NCI-H1694 treated with DMSO at 0.1 percent for 48 hours (cell line): Measurements from ENCODE around the gene CHD2.

ENCODE experiments used
- DNase-seq: peaks from one replicate; lab custom pipeline; 2025; lab: John Stamatoyannopoulos, UW

CHD2 gene

DNA sequence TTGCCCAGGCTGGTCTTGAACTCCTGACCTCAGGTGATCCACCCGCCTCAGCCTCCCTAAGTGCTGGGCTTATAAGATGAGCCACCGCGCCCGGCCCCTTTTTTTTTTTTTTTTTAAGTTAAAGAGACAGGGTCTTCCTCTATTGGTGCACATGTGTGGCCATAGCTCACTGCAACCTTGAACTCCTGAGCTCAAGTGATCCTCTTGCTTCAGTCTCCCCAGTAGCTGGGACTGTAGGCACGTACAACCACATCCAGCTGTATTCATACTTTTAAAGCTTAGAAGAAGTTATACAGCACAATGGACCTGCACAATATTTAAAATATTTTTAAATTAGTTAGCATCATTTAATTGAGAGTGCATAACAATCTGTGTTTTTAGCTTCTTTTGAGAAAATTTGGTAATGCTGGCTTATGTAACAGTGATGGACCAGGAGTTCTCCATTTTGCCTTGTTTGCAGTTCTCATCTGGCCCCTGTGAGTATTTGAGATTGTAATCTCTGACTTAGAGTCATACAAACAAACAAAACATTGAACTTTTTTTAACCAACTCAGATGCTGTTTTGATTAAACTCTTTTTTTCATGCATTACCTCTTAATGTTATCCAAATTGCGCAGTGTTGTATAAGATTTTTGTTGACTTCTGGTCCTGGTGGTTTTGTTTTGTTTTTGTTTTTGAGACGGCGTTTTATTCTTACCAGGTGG is 33.0 kb downstream of the CHD2 start:
- no peak for DNase-seq

DNA sequence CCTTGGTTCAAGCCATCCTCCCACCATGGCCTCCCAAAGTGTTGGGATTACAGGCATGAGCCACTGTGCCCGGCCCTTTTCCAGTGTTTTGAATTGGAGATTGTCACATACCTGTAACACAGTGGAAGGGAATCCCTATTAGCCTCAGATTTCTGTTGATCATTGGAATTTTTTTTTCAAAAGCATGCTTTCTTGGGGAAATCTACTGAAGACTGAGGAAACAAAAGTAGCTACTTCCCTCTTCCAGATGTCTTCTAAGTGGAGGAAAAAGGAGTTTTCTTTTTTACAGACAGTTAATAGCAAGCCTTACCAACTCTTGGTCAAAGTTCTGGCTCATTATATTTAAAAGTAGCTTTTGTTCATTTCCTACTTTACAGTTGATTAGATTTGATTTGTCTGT is 33.7 kb downstream of the CHD2 start:
- no peak for DNase-seq

DNA sequence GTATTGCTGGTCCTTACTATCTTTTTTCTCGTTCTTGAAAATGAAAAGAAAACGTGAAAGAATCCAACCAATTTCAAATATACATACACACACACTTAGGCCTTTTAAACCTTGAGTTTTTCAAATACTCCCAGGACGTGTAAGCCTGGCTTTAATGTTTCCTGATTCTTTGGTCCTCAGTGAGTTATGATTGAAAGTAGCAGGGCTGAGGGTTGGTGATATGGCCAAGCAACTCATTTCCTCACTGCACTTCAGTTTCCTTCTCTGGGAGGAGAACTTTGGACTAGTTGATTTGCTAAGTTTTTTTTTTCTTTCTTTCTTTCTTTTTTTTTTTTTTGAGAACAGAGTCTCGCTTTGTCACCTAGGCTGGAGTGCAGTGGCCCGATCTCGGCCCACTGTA is 34.6 kb downstream of the CHD2 start:
- no peak for DNase-seq

DNA sequence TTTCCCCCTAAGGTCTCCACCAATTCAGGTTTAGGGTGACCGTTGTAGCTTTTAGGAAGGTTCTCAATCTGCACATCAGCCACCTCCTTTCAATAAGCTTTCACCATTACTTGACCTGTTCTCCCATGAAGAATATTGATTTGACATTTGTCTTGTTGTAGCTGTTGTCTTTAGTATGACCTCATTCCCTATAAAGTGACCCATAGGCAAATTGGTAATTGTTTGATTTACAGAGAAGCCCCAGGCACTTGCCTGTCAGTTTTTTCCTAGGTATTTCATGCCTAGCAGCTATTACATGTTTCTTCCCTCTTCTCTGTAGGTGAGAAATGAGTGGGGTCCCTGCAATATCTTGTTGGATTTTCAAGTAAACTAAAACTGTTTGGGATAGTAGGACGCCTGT is 36.0 kb downstream of the CHD2 start:
- DNase-seq: no peak

DNA sequence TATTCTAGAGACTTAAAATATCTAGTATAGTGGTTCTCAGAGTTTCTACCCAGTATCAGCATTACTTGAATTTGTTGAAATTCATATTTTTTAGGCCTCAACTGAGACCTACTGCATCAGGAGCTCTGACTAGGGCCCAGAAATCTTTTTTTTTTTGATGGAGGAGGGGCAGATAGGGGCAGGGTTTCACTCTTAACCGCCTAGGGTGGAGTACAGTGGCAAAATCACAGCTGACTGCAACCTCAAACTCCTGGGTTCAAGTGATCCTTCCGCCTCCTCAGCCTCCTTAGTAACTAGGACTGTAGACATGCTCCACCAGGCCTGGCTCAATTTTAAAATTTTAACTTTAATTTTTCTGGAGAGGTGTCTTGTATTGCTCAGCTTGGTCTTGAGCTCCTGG is 36.6 kb downstream of the CHD2 start:
- DNase-seq: no peak

DNA sequence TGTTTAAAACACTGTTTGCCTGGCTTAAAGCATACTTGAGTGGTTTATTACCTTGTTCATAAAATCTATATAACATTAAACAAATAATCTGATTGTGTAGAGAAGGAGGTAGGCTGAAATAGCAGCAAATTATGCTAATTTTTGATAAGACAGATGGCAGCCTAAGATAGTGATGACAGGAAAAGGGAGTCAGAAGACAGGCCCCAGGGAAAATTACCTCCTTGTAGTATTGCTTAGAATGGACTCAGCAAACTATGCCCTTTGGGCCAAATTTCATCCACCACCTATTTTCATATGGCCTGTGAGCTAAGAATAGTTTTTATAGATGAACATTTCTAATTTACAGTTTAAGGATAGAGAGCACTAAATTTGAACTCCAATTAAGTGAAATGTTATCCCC is 37.8 kb downstream of the CHD2 start:
- no peak for DNase-seq

DNA sequence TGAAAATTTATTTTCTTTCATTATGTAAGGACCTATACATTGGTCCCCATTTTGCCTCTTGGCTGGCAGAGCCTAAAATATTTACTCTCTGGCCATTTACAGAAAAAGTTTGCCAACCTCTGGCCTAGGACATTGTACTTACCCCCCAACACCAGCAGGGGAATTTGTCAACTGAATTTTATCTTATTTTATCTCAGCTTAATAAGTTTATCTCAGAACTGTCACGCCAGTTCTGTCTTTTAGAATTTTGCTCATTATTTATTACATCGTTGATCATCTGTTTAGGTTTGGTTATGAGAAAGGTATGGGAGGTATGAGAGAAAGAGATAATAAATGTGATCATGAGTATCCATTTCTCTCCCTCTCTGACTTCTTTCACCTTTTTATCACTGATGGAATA is 38.3 kb downstream of the CHD2 start:
- DNase-seq: no peak

DNA sequence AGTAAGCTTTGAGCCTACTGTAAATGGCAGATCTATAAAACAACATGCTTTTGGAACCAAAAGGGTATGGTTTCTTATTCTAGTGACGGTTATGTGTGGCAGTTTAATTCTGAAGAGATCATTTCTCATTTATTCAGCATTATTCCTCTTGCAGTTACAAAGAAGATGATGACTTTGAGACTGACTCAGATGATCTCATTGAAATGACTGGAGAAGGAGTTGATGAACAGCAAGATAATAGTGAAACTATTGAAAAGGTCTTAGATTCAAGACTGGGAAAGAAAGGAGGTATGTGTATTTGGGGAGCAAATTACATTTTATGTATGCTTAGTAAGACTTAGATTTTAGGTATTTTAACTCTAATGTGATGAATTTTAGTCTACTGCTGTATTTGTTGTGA is 41.5 kb downstream of the CHD2 start:
- DNase-seq: no peak

DNA sequence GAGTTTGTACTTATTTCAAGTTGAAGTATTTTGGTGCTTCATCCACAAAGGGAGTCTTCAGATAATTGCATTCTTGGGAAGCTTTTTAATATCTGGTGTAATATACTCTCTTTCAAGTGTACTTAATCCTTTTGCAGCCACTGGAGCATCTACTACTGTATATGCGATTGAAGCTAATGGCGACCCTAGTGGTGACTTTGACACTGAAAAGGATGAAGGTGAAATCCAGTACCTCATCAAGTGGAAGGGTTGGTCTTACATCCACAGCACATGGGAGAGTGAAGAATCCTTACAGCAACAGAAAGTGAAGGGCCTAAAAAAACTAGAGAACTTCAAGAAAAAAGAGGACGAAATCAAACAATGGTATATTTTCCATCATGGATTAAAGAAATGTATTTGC is 42.6 kb downstream of the CHD2 start:
- no peak for DNase-seq

DNA sequence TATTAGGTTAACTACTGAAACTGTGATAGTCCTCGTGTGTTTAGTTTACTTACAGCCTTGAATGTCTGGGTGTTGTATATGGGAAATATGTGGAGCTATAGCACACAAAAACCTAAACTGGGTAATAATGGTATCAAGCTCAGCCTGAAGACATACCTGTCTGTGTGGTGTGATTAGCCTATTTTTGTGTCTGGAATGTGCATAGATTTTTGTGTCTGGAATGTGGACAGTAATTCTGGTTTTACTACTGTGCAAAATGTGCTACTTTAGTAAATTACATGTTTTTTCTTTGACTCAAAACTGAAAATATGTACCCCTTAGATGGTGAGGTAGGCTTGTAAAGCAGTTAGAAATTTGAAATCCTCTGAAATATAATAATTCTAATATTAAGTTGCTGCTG is 43.5 kb downstream of the CHD2 start:
- no peak for DNase-seq

DNA sequence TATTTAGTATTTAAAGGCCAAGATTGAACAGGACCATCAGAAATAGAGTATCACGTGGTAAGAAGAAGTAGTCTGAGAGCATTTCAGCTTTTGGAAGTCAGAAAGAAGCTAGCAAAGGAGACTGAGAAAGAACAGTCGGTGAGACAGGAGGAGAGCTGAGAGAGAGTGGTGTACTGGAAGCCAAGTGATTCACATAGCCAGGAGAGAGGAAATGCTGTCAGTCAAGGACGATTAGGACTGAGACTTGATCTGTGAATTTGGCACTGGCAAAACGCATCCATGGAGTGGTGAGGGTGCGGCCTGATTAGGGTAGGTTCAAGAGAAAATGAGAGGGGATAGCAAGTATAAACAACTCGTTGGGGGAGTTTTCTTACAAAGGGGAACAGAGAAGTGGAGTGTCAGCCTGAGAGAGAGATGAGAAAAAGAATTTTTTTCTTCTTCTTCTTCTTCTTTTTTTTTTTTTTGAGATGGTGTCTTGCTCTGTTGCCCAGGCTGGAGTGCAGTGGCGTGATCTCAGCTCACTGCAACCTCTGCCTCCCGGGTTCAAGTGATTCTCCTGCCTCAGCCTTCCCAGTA is 44.9 kb downstream of the CHD2 start:
- no peak for DNase-seq

DNA sequence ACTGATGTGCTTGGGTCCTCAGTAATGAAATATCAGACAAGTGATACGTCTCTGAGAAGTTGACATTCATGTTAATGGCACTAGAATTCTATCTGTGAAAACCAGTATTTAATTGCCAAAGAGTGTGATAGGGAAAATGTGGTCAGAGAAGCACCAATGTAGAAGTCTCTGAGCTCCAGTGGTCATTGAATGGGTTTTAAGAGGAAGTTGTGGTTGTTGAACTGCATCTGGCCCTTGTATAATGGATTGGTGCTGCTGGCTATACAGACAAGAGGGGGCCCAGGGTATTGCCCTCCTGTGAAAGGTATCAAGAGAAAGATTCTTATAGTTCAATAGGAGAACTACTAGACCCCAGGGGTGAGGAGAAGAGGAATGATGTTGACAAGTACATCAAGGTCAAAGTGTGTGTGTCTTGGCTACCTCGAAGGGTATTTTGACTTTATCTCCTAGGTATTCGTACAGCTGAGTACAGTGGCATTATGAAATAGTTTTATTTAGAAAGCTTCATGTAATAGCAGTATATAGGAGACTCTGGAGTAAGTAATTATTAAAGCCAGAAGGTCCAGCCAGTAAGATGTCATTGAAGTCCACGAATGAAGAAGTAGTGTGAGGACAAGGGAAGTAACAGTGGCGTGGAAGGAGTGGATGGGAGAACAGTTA is 47.1 kb downstream of the CHD2 start:
- no peak for DNase-seq

DNA sequence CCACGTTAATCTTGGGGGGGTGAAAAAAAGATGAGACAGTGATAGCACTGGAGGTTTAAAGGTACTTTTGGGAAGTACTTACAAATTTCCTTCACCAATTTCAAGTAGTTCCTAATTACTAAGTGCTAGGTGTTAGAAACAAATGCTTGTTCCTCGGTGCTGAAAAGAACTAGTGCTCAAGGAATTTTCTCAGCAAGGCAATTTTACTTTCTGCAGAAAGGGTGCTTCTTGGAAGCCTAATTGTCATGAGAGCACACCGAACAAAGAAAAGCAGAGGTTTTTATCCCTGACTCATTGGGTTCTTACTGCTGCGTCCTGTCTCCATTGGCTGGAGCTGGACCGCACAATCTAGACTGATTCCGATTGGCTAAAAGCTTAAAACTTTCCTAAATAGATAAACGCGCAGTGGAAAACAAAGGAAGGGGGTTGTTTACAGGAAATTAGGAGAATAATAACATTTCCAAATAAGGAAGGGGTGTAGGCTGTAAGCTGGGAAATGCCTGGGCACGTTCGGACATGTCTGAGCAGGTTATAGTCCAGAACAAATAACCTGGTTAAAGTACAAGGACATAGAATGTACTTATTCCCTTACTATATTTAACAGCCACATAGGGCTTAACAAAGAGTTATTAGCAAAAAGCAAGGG is 49.6 kb downstream of the CHD2 start:
- DNase-seq: no peak

DNA sequence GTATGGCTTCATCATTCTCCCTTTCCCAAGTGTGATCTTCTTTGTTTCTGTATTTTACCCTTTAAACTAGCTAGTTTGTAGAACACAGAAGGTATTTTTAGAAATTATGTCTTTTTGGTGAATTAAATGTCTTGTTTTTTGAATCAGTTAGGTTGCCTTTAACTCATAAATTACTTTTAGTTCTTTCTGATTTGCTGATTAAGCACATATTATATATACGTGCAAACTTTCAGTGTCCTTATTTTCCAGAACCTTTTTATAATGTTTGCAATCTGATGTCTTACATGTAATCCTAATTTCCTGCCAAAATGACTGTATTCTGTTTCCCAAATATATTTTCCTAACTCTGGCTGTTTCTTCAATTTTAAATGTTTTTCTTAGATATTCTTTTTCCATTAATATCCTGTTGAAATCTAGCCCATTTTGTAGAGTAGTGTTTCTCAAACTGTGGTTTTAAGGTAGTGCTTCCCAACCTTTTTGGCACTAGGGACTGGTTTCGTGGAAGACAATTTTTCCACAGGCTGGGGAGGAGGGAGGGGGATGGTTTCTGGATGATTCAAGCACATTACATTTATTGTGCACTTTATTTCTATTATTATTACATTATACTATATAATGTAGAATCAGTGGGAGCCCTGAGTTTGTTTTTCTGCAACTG is 51.8 kb downstream of the CHD2 start:
- DNase-seq: no peak

DNA sequence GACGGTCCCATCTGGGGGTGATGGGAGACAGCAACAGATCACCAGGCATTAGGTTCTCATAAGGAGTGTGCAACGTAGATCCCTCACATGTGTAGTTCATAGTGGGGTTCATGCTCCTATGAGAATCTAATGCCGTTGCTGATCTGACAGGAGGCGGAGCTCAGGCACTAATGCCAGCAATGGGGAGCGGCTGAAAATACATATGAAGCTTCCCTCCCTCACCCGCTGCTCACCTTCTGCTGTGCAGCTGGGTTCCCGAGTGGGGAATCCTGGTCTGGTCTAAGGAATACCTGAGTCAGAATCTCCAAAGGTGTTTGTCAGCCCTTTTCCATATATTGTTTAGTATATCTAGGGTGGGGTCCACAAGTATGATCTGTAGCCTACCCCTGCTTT is 52.3 kb downstream of the CHD2 start:
- no peak for DNase-seq

DNA sequence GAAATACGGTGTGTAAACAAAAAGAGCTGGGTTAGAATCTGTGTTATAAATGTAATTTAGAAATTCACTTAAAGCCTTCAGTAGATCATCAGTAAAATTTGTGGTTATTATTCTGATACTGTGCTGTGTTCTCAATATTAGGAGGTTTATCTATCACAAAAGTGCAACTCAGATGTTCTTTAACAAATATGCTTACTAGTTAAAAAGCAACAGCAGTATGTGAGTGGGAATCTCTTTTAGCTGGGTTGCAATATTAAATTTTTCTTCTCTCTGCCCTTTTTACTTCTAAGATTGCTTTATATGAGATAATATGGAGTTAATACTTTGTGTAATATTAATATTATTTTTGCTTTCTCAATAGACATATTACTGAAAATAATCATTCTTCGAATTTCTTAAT is 53.4 kb downstream of the CHD2 start:
- no peak for DNase-seq

DNA sequence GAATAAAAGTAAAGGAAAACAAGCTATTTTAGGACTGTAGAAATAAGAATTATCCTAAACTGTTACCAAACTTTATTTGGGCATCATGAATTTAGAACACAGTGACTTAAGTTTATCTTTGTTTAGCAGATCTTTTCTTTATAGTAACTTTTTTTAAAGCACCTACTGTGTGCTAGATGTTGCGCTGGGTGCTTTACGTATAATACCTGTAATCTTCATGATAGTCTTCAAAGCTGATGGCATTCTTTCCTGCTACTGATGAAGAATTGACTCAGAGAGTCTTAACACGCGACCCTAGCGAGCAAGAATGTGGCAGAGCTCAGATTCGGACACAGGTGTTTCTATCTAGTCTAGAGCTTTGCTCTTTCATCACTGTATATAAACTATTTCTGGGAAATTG is 53.9 kb downstream of the CHD2 start:
- no peak for DNase-seq

DNA sequence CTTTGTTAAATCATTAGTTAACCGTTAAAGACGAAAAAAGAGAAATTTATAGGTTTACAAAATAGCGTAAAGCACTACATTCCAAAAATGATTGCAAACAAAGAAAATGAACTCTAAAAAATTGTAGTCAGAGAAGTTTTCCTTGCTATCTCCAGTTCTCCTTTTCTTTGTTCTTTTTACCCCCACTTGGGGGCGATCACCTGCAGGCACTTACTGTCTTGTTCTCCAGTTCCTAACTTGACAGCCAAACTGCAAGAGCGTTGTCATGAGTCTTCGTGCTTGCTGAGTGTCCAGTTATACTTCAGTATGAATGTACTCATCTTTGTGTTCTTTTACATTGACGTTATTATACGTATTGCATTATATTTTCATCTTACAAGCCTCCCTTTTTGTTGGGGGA is 54.5 kb downstream of the CHD2 start:
- DNase-seq: no peak

DNA sequence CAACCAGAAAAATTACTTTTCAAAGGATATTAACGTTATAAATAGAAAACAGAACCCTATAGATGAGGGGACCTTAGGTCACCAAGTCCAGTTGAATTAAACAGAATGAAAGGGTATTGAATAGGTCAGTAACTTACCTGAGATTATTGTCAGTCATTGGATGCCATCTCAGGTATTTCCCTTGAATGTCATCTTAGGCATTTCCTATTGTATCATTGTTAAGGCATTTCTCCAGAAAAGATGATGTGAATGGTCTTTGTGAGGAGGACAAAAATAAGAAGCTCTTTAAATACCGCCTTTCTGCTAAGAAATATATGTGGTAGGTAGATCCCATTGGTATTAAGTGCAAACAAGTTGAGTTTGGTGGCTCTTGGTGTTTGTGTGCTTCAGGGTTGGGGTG is 55.6 kb downstream of the CHD2 start:
- DNase-seq: no peak

DNA sequence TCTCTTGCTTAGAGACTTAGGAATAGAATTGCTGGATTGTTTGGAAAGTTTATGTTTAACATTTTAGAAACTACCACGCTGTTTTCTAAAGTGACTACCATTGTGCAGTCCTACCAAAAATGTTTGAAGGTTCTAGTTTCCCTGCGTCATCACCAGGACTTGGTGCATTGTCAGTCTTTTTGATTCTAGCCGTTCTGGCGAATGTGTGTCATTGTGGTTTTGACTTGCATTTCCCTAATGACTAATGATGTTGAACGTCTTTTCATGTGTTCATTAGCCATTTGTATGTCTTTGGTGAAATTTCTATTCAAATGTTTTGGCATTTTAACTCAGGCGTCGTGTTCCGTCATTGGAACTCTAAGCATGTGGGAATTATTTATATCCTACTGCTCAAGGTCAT is 58.0 kb downstream of the CHD2 start:
- DNase-seq: no peak

DNA sequence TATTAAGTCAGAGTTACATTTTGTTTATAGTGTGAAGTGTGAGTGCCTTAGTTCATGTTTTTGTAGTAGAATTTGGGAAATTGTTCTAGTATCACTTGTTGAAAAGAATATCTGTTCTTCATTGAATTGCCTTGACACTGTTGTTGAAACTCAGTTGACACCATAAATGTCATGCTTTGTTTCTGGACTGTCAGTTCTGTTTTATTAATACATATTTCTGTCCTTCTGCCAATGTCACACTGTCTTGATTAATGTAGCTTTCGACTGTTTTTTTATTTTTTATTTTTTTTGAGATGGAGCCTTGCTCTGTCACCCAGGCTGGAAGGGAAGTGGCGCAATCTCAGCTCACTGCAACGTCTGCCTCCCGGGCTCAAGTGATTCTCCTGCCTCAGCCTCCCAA is 59.1 kb downstream of the CHD2 start:
- no peak for DNase-seq

DNA sequence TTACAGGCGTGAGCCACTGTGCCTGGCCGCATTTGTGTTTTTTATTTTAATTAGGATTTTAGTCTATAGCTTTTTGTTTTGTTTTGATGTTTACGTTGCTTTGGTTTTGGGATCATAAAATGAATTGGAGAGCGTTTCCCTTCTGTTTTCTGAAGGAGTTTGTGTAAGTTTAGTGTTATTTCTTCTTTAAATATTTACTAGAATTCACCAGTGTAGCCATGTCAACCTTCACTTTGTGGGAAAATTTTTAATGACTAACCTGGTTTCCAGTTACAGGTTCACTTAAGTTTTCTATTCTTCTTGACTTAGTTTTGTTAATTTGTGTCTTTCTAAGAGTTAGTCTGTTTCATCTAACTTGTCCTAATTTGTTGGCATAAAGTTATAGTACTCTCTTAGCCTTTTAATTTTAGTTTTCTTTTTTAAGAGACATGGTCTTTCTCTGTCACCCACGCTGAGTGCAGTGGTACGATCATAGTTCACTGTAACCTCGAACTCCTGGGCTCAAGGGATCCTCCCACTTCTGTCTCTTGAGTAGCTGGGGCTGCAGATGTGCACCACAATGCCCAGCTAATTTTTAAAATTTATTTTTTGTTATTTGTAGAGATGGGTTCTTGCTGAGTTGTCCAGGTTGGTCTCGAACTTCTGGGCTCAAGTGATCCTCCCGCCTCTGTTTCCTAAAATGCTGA is 61.0 kb downstream of the CHD2 start:
- DNase-seq: no peak
